Tibial artery (tissue), 4 donors: ENCODE measurements around the gene OBSCN.

ENCODE experiments used
- DNase-seq, 2 donors: peaks; one replicate each; pipeline ENCODE4 v3.0.0-alpha.2; 2019
- H3K27ac ChIP-seq, 2 donors: fragments of 200-600 bp; sonication (generic) in 1 of 2; 1 replicate in 1 of 2; 2 replicates in 1 of 2; pipeline ENCODE4 v1.5.1; 2018 to 2019; ENCODE audit warnings: mild to moderate bottlenecking in 1 of 2
- H3K27me3 ChIP-seq, 2 donors: fragments of 200-600 bp; sonication (generic) in 1 of 2; one replicate each; pipeline versions ENCODE4 v1.5.1 to v1.6.0; 2016 to 2019
- H3K36me3 ChIP-seq, 3 donors: fragments of 200-600 bp; sonication (generic) in 2 of 3; one replicate each; pipeline ENCODE4 v1.5.1; 2016 to 2019; ENCODE audit warnings: mild to moderate bottlenecking in 2 of 3
- H3K4me1 ChIP-seq, 4 donors: fragments of 200-600 bp; sonication (generic) in 2 of 4; 1 replicate in 3 of 4; 2 replicates in 1 of 4; pipeline ENCODE4 v1.5.1; 2016 to 2019
- H3K4me3 ChIP-seq, 2 donors: fragments of 200-600 bp; sonication (generic) in 1 of 2; 1 replicate in 1 of 2; 2 replicates in 1 of 2; pipeline ENCODE4 v1.5.1; 2018 to 2019; ENCODE audit warnings: mild to moderate bottlenecking in 2 of 2
- H3K9me3 ChIP-seq, 3 donors: fragments of 200-600 bp; sonication (generic) in 1 of 3; one replicate each; pipeline ENCODE4 v1.5.1; 2016 to 2019
- intact Hi-C: fragments of 100-400 bp; cut with DNase I; formaldehyde crosslinking; loops from one replicate; pipeline ENCODE4 v1.15.0; 2023; ENCODE audit warnings: low total_unique reads
- TF ChIP-seq, protein P1 (sequence below), 2 experiments: fragments of 200-600 bp in 1 of 2; fragments of 450-650 bp in 1 of 2; IDR thresholded peaks; one replicate each; pipeline ENCODE4 v1.5.1; 2017 to 2019; ENCODE audit warnings: antibody characterized with exemption in 2 of 2, mild to moderate bottlenecking in 1 of 2, moderate library complexity in 1 of 2

The OBSCN gene

DNA sequence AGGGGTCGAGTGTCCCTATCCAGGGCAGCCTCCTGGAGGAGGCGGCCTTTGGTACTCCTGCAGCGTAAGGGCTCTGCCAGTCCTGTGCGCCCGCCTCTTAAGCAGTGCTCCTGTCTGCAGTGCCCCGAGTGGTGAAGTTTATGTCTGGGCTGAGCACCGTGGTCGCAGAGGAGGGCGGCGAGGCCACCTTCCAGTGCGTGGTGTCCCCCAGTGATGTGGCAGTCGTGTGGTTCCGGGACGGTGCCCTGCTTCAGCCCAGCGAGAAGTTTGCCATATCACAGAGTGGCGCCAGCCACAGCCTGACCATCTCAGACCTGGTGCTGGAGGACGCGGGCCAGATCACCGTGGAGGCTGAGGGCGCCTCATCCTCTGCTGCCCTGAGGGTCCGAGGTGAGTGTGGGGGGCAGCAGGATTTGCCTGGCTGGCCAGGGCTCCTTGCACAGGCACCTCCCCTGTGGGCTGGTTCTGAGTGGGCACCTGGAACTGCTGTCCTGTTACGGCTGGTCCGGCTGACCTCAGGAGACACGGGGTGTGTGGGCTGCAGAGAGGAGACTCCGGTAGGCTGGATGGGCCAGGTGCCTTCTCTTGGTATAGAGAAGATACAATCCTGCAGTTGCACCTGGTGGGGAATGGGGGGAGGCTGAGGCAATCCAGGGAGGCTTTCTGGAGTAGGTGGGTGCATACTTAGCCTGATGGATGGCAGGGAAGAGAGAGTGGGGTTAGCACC, 66.8 kb downstream of the OBSCN start:
- H3K36me3 ChIP-seq, result peaks cover 0 to 16% (median 0%) of the 10 kb centered on the region in 3 donors
- peak overlapping the region; percentile 56 to 84 for H3K4me3 ChIP-seq
- peak in 1 of 2 donors; percentile 63 for DNase-seq
- intact Hi-C loops, result loop anchor here (10.0 kb wide), 1 partner anchor 100 kb away; no protein-coding TSS in a partner anchor
- peaks cover 0 to 25% (median 11%) of the 10 kb centered on the region in 4 donors for H3K4me1 ChIP-seq
- H3K27ac ChIP-seq, result no peak overlapping the region
- H3K9me3 ChIP-seq, result no peaks in the 10 kb centered on the region
- no peaks in the 10 kb centered on the region for H3K27me3 ChIP-seq
- TF ChIP-seq, protein P1, sequence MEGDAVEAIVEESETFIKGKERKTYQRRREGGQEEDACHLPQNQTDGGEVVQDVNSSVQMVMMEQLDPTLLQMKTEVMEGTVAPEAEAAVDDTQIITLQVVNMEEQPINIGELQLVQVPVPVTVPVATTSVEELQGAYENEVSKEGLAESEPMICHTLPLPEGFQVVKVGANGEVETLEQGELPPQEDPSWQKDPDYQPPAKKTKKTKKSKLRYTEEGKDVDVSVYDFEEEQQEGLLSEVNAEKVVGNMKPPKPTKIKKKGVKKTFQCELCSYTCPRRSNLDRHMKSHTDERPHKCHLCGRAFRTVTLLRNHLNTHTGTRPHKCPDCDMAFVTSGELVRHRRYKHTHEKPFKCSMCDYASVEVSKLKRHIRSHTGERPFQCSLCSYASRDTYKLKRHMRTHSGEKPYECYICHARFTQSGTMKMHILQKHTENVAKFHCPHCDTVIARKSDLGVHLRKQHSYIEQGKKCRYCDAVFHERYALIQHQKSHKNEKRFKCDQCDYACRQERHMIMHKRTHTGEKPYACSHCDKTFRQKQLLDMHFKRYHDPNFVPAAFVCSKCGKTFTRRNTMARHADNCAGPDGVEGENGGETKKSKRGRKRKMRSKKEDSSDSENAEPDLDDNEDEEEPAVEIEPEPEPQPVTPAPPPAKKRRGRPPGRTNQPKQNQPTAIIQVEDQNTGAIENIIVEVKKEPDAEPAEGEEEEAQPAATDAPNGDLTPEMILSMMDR (IDR thresholded peaks at IDR 0.05), result no peak

DNA sequence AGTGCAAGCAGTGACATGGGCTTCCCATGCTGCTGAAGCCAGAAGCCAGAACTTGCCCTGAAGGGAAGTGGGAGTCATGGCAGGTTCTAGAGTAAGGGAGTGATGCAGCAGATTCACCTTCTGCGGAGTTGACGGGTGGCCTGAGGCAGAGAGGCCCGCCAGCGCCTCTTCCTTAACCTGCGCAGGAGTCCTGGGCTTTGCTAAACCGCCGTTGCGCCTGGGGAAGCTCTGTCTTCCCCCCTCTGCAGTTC, 67.3 kb downstream of the OBSCN start:
- intact Hi-C loops, result loop anchor here (10.0 kb wide), 1 partner anchor 100 kb away; no protein-coding TSS in a partner anchor

DNA sequence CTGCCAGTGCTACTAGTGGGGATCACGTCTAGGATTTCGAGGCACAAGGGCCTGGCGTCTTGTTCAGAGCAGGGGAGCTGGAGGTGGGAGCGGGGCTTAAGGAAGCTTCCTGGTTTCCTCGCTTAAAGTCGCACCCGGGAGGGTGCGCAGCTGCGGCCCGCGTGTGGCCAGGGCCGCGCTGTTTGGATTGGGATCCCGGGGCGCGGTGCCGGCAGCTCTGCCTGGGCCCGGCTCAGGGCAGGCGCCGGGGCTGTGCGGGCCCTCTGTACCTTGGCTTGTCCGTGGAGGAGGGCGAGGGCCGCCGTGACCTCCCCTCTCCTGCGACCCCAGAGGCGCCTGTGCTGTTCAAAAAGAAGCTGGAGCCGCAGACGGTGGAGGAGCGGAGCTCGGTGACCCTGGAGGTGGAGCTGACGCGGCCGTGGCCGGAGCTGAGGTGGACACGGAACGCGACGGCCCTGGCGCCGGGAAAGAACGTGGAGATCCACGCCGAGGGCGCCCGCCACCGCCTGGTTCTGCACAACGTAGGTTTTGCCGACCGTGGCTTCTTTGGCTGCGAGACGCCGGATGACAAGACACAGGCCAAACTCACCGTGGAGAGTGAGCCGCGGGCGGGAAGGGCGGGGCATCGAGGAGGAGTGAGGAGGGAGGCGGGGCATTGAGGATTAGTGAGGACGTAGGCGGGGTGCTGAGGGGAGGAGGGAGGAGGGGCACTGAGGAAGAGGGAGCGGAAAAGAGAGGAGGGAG, 67.8 kb downstream of the OBSCN start:
- H3K27me3 ChIP-seq, result no peaks in the 10 kb centered on the region
- H3K9me3 ChIP-seq, result no peaks in the 10 kb centered on the region
- intact Hi-C loops, result loop anchor here (10.0 kb wide), 1 partner anchor 101 kb away; no protein-coding TSS in a partner anchor
- peak overlapping the region; percentile 56 to 84 for H3K4me3 ChIP-seq
- H3K36me3 ChIP-seq, result peaks cover 0 to 26% (median 0%) of the 10 kb centered on the region in 3 donors
- H3K27ac ChIP-seq, result peak overlapping the region; percentile 68 to 70
- H3K4me1 ChIP-seq, result peaks cover 0 to 25% (median 11%) of the 10 kb centered on the region in 4 donors
- DNase-seq, result peak; percentile 92 to 93
- TF ChIP-seq, protein P1 (IDR thresholded peaks at IDR 0.05), result no peak

More for the DNA sequence above, 67.3 kb downstream of the OBSCN start:
- DNase-seq, result no peak
- Histone ChIP-seq H3K4me3 (peak overlapping the region; percentile 56 to 84), H3K27me3 (no peaks in the 10 kb centered on the region), H3K4me1 (peaks cover 0 to 25% (median 11%) of the 10 kb centered on the region in 4 donors), H3K9me3 (no peaks in the 10 kb centered on the region), H3K27ac (peak overlapping the region; percentile 68 to 70), H3K36me3 (peaks cover 0 to 21% (median 0%) of the 10 kb centered on the region in 3 donors)
- TF ChIP-seq, protein P1 (IDR thresholded peaks at IDR 0.05), result no peak

DNA sequence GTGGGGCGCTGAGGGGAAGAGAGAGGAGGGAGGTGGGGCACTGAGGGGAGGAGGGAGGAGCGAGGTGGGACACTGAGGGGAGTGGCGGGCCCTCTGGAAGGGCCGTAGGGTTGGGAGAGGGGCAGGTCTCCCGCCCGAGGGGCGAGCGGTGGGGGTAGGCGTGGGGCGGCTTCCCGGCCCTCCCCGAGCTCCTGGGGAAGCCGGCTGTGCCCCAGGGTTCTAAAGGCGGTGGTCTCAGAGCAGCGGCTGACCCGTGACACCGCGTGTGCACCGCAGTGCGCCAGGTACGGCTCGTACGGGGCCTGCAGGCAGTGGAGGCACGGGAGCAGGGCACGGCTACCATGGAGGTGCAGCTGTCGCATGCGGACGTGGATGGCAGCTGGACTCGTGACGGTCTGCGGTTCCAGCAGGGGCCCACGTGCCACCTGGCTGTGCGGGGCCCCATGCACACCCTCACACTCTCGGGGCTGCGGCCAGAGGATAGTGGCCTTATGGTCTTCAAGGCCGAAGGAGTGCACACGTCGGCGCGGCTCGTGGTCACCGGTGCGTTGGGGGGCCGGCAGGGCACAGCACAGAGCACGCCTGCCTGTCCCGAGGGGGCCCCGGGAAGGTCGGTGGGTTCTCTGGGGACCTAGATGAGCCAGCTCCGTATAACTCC, 68.5 kb downstream of the OBSCN start:
- no peaks in the 10 kb centered on the region for H3K9me3 ChIP-seq
- peak overlapping the region; percentile 68 to 70 for H3K27ac ChIP-seq
- peak in 1 of 2 donors; percentile 68 for DNase-seq
- H3K4me1 ChIP-seq, result peaks cover 0 to 25% (median 11%) of the 10 kb centered on the region in 4 donors
- TF ChIP-seq, protein P1 (IDR thresholded peaks at IDR 0.05), result no peak
- H3K36me3 ChIP-seq, result peaks cover 0 to 33% (median 0%) of the 10 kb centered on the region in 3 donors
- H3K4me3 ChIP-seq, result peak overlapping the region; percentile 56 to 84
- intact Hi-C loops, result loop anchor here (10.0 kb wide), 1 partner anchor 102 kb away; no protein-coding TSS in a partner anchor
- H3K27me3 ChIP-seq, result no peaks in the 10 kb centered on the region

DNA sequence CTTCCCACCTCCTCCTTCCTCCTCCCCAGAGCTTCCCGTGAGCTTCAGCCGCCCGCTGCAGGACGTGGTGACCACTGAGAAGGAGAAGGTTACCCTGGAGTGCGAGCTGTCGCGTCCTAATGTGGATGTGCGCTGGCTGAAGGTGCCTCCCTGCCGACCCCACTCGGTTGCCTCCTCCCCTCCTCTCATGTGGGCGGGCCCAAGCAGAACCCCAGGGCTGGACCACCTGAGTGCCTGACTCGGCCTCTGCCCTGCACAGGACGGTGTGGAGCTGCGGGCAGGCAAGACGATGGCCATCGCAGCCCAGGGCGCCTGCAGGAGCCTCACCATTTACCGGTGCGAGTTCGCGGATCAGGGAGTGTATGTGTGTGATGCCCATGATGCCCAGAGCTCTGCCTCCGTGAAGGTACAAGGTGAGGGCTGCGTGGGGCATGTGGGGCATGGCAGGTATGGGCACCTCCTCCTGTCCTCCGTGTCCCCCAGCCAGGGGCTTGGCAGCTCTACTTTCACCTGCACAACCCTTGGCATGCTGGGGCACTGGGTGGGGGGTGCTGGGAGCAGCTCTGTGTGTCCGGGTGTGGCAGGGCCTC, 69.2 kb downstream of the OBSCN start:
- Histone ChIP-seq H3K4me1 (peaks cover 0 to 25% (median 11%) of the 10 kb centered on the region in 4 donors), H3K4me3 (peak overlapping the region in 1 of 2 donors; percentile 84), H3K27ac (peak overlapping the region in 1 of 2 donors; percentile 70), H3K36me3 (peaks cover 0 to 40% (median 0%) of the 10 kb centered on the region in 3 donors), H3K9me3 (no peaks in the 10 kb centered on the region), H3K27me3 (no peaks in the 10 kb centered on the region)
- TF ChIP-seq, protein P1 (IDR thresholded peaks at IDR 0.05), result no peak
- intact Hi-C loops, result loop anchor here (10.0 kb wide), 1 partner anchor 102 kb away; no protein-coding TSS in a partner anchor
- DNase-seq, result peak in 1 of 2 donors; percentile 64
